GM21619 (cell line): ENCODE results near the gene TAF12.
A peak's percentile ranks its signal among the peaks of the same experiment; 100 is the strongest.
"Not testable (repeated sequence)": the region's sequence is repeated elsewhere in the genome, so short reads cannot be mapped to it uniquely, and the experiment has no call there.

Experiments
- ATAC-seq: cut with Tn5 transposase; IDR thresholded peaks from one replicate; pipeline ENCODE4 v1.9.1; 2021; ENCODE audit not compliant: unreplicated experiment

TAF12 gene

DNA sequence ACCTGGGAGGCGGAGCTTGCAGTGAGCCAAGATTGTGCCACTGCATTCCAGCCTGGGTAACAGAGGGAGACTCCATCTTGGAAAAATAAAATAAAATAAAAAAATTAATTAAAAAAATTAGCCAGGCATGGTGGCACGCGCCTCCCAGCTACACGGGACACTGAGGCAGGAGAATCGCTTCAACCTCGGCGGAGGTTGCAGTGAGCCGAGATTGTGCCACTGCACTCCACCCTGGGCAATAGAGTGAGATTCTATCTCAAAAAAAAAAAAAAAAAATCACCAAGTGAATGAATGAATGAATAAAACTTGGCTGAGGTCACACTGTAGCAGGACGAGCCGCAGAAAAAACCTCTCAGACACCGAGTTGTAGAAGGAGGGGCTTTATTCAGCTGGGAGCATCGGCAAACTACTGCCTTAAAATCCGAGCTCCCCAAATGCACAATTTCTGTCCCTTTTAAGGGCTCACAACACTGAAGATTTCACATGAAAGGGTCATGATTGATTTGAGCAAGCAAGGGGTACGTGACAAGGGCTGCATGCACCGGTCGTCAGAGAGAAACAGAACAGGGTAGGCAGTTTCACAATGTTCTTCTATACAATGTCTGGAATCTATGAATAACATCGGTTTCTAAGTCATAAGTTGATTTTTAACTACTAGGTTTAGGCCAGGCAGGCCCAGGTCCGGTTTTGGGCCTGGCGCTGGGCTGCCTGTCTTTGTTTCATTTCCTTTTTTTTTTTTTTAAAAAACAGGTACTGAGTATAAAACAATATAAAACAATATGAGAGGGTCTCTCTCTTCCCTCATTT, 56.1 kb downstream of the TAF12 start:
- ATAC-seq = not testable (repeated sequence)

DNA sequence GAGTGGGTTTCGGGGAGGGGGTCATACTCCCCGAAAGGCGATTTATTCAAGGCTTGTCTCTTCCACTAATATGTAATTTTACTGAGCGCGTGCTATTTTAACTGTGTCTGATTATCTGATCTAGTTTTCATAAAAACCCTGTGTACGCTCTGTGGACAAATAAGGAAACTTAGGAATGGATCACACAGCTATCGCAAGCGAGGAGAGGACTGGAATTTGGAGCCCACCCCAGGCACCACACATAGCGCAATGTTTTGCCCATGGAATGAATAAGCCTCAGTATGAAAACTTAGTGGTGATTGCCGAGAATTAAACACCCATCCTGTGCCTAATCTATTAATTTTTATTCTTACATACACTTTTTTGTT, 60.6 kb downstream of the TAF12 start:
- ATAC-seq = no peak

DNA sequence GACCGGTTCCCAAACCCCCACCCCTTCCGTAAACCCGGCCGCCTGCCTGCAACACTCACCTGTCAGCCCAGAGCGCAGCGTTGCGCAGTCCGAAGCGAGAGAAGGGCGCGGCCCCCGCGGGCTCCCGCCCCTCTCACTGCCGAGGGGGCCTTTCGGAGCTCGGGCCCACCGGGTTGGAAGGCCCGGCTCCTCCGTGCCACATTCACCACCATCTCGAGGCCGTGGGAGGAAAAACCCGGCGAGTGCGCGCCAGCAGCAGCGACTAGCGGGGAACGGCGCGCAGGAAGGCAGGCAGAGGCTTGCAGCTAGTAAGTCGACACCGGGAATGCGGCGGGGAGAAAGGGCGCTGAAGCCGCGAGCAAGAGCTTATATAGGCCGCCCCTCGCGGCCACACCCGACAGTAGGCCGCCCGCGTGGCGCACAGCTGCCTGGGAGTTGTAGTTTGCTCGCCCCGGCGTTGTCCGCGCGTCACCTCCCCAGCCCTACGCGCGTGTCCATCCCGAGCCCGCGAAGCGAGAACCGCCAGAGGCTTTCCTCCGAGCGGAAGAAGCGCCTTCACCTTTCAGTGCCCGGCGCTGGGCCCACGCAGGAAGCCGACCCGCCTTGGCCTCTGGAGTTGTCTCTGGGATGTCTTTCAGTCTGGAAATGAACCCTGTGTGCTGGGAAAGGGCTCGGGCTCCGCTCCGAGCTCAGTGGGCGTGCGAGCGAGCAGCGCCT, 61.2 kb downstream of the TAF12 start:
- peak; percentile 75 for ATAC-seq

DNA sequence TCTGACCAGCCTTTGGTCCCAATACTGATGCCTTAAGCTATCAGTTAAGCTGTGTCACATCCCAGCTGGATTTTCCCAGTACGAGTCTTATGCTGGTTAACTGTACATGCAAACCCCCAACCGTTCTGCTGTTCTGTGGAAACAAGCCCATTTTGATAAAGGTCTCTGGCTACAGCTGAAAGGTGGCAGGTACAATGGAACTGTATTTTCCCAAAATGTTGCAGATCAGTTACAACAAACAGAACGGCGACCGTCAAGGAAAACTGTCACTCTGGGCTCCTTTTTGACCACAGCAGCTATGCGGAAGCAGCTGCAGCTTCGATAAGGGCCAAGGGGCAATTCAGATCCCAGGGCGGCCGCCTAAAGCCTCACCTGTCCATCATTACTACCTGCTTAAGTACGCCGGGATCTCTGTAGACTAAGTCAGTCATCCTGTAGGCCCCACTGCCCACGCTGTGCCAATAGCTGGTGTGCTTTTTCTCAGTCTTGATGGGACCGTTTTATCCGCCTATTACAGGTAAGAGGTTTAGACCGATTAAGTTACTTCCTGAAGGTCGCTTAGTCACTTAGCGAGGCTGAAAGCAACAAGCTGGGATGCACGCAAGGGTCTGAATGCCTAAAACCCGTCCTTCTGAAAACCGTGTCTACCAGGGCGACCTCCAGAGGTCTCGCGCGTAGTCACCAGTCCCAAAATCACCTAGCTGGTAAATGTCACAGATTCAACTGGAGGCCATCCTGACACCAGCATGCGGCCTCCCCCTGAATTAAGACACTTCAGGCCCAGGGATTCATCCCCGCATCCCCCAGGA, 61.9 kb downstream of the TAF12 start:
- ATAC-seq = peak; percentile 21

DNA sequence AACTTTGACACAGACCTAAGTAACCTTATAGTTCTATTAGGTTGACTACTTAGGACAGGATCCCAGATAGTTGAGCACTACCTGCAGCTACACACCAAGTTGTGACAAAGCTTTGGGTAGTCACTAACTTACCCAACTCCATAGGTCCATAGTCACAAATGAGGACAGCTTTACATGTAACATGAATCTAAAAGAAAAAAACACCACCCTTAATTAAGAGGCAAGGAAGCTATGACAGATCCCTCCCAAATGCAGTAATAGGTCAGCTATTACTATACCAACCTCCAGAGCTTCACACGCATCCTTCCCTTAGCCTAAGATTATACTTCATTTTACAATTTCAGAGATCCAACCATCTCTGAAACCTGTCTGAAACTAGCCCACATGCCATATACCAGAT, 63.5 kb downstream of the TAF12 start:
- no peak for ATAC-seq

DNA sequence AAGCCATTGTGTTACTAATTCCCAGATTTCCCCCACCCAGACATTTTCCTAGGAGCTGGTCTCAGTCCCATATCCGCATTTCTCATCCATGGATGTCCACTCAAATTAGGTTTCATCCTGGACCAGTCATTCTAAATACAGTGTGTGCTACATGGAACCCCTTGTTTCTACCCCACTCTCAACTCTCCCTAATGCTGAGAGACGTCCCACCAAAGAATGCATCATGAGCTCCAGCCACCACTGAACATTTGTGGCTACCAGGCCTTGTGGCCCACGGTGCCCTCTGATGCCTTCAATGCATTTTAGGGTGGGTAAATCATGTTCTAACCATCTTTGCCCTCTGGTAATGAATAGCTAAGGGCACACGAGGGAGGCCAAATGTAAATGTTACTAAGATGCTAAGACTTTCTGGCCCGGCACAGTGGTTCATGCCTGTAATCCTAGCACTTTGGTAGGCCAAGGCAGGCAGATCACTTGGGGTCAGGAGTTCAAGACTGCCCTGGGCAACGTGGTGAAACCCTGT, 64.1 kb downstream of the TAF12 start:
- no peak for ATAC-seq

DNA sequence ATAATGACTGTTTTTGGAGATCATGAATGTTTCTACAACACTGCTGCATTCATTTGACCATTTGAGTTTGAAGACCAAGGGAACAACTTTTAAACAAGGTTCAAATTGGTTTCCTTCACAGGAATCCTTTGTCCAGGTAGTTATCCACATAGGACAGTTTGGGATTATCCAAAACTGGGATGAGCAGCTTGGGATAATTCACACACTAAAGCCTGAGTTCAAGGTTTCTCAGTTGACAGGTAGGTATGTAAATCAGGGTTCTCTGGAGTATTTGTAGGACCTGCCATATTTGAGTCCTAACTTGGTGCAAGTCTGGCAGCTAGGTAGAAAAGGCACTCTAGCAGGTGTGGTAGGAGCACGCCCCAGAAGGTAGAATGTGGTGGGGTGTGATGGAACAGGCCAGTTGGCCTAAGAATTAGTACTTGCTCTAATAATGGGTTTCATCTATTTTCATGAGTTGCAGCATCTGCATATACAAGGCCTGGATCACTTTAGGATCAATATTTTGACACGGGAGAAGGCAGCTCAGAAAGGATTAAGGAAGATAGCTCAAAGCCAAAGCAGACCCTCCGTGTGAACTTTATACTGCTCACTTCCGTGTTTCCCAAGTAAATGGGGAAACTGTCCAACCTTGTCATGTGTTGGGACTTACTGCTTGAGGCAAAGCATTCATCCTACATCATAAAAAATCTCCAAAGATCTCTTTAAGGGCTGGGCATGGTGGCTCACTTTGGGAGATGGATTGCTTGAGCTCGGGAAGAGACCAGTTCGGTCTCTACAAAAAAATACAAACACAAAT, 64.9 kb downstream of the TAF12 start:
- no peak for ATAC-seq

DNA sequence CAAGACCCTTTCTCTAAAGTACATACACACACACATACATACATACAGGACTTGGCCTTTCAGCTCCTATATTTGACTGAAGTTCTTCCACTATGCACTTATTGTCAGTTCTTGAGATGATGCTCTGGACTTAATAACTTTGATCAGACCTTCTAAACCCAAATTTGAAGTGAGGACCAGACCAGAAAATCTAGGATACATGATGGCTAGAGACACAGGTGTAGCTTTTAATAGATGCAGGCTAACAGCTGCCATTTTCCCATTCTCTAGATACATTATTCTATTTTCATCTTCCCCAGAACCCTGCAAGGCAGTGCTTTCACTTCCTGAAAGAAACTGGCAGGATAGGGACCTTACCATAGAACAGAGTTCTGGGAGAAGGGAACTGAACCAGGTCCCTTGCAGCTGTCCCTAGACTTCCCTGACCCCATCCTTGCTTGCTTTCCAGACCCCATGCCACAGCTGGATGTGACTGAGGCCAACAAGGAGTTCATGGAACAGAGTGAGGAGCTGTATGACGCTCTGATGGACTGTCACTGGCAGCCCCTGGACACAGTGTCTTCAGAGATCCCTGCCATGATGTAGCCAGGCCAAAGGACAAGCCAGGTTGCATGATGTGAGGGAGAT, 65.7 kb downstream of the TAF12 start:
- no peak for ATAC-seq

DNA sequence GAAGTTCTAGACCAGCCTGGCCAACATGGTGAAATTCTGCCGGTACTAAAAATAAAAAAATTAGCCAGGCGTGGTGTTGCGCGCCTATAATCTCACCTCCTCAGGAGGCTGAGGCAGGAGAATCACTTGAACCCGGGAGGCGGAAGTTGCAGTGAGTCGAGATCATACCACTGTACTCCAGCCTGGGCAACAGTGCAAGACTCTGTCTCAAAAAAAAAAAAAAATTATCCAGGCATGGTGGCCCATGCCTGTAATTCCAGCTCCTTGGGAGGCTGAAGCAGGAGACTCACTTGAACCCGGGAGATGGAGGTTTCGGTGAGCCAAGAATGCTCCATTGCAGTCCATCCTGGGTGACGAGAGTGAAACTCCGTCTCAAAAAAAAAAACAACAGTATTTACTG, 69.3 kb downstream of the TAF12 start:
- ATAC-seq = no peak

DNA sequence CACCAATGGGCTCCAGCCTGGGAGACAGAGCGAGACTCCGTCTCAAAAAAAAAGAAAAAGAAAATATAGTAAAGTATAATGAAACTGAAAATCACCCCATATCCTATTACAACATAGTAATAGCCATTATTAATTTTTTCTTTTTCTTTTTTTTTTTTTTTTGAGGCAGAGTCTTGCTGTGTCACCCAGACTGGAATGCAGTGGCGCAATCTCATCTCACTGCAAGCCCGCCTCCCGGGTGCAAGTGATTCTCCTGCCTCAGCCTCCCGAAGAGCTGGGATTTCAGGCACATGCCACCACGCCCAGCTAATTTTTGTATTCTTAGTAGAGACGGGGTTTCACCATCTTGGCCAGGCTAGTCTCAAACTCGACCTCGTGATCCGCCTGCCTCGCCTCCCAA, 70.0 kb downstream of the TAF12 start:
- not testable (repeated sequence) for ATAC-seq

DNA sequence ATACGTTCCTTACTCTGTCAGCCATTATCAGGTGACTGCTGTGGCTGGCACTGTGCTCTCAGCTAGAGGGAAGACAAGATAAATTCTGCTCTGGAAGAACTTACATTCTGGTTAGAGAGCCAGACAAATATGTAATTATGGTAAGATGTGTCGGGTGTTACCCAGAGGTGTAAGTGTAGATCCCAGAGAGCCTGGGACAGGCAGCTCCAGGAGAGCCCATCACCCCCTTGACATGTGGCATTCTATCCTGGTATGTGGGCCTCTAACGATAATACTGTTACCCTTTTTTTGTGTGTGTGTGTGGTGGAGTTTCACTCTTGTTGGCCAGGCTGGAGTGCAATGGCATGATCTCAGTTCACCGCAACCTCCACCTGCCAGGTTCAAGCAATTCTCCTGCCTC, 71.0 kb downstream of the TAF12 start:
- no peak for ATAC-seq

DNA sequence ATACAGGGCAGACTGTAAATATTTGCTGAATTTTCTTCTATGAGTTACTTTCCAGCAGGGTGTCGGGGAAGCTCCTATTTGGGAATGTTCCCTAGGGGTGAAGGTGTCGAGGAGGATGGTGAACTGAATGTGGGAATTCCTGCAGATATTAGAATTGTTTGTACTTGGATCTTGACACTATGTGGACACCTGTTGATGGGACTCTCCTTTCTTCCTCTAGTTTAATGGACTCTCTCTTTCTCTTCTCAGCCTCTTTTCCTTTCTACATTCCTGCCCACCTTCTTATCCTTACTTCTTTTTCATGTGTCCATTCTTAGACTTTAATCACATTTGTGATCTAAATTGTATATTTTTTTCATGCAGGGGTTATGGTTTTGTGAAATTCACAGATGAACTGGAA, 75.9 kb downstream of the TAF12 start:
- ATAC-seq = no peak

DNA sequence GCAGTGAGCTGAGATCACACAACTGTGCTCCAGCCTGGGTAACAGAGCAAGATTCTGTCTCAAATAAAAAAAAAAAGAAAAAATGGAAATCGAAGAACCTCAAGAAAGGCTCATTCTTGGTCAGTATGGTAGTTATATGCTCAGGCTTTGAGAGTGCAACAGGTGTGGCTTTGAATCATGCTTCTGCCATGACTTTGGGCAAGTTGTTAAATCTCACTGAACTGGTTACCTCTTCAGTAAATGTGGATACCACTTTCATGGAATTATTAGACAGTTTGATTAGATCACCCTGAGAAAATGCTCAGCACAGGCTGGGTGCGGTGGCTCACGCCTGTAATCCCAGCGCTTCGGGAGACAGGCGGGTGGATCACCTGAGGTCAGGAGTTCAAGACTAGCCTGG, 77.1 kb downstream of the TAF12 start:
- no peak for ATAC-seq

DNA sequence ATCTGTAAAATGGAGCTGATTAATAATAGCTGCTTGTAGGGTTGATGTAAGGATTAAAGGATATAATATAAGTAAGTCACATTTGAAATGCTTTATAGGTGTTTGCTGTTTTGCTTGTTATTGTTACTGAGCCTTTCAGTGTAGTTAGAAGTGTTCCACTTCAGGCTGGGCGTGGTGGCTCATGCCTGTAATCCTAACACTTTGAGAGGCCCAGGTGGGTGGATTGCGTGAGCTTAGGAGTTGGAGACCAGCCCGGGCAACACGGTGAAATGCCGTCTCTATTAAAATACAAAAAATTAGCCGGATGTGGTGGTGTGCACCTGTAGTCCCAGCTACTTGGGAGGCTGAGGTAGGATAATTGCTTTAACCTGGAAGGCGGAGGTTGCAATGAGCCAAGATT, 77.8 kb downstream of the TAF12 start:
- no peak for ATAC-seq

DNA sequence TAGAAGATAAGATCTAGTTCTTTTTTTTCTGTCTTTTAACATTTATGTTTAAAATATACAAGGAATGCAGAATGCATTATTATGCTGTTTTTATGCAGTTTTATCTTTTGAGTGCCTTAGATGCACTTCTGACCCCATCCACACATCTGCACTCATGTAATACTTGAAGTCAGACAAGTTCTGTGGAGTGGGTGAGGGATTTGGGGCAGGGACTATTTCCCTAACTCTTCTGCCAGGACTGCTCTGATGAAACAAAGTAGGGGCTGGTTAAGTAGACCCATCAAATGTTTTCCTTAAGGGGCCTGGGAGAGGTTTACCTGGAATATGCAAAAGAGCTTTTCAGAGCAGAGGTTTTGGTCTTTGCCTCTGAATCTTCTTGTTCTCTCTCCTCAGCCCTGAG, 78.6 kb downstream of the TAF12 start:
- no peak for ATAC-seq

DNA sequence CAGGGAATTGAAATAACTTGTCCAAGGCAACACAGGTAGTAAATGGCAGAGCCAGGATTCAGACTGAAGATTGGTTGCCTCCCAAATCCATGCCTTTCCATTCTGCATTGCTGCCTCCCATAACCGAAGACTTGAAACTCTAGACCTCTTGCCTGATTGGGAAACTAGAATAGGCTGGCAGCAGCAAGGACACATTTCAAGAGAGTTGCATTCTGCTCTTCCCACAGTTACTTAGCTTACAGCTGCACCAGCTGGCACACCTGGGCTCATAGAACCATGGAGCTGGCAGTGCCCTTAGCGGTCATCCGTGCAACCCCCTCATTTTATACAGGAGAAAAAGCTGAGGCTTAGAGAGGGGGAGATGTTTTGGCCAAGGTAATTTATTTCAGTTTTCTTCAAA, 82.0 kb downstream of the TAF12 start:
- ATAC-seq = no peak
